ENCODE results near the gene CRTC1.

- TF ChIP-seq CTCF (IDR thresholded peaks at IDR 0.05) (no peak), ZFX (IDR thresholded peaks at IDR 0.05; ENCODE audit: borderline replicate concordance) (no peak)
Measured at GRCh38 chr19:18736415-18737336, 53.2 kb downstream of the CRTC1 start.
